ENCODE data around the gene BCR.

DNA sequence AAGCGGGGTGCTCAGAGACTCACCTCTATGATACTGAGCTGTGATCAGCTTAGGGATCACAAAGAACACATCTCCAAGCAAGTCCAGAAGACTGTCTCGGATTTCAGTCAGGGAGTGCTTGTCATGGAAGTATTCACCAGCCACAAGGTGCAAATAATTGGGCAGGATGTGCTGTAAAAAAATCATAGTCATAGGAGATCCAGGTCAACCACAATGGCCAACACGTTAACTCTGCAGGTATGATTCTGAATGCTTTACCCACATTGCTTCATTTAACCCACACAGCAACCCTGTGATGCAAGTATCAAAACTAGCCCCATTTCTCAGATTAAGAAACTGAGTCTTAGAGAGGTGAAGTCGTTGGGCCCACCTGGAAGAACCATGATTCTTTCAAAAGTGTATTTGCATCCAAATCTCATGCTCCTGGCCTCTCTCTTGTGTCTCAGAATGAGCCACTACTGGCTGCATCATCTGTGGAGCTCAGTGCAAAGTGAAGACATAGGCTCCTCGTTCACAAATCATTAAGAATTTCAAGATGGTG lies 179.3 kb downstream of the BCR start:
- TF ChIP-seq, protein P1, sequence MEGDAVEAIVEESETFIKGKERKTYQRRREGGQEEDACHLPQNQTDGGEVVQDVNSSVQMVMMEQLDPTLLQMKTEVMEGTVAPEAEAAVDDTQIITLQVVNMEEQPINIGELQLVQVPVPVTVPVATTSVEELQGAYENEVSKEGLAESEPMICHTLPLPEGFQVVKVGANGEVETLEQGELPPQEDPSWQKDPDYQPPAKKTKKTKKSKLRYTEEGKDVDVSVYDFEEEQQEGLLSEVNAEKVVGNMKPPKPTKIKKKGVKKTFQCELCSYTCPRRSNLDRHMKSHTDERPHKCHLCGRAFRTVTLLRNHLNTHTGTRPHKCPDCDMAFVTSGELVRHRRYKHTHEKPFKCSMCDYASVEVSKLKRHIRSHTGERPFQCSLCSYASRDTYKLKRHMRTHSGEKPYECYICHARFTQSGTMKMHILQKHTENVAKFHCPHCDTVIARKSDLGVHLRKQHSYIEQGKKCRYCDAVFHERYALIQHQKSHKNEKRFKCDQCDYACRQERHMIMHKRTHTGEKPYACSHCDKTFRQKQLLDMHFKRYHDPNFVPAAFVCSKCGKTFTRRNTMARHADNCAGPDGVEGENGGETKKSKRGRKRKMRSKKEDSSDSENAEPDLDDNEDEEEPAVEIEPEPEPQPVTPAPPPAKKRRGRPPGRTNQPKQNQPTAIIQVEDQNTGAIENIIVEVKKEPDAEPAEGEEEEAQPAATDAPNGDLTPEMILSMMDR (conservative IDR thresholded peaks at IDR 0.05; ENCODE audit: low read length), result no peak
- TF ChIP-seq EZH2phosphoT487 (IDR thresholded peaks at IDR 0.05; ENCODE audit: borderline replicate concordance, low read depth, low read length), result no peak
